Mesendoderm (in vitro differentiated cells): ENCODE measurements around the gene RTKN.

Experiments used
- DNase-seq: peaks from one replicate; pipeline ENCODE4 v3.0.0; 2013
- H2AK5ac ChIP-seq: 2 replicates; pipeline ENCODE4 v1.6.1; 2013; ENCODE audit warnings: low read length, inconsistent platforms
- H2BK120ac ChIP-seq: 2 replicates; pipeline ENCODE4 v1.6.1; 2013; ENCODE audit warnings: low read depth, mild to moderate bottlenecking, low read length, moderate library complexity, mixed read lengths
- H2BK15ac ChIP-seq: replicated peaks from 2 replicates; pipeline ENCODE4 v1.6.1; 2013; ENCODE audit warnings: low read depth, mild to moderate bottlenecking, moderate library complexity
- H2BK5ac ChIP-seq: 2 replicates; pipeline ENCODE4 v1.6.1; 2013; ENCODE audit warnings: low read length, inconsistent platforms
- H3K18ac ChIP-seq: 2 replicates; pipeline ENCODE4 v1.6.1; 2013; ENCODE audit warnings: mild to moderate bottlenecking, low read length, mixed read lengths
- H3K23ac ChIP-seq: one replicate; pipeline ENCODE4 v1.6.1; 2013; ENCODE audit warnings: low read length
- H3K27ac ChIP-seq: 2 replicates; pipeline ENCODE4 v1.5.1; 2013; ENCODE audit warnings: low read depth, mild to moderate bottlenecking, inconsistent platforms, low read length, moderate library complexity
- H3K27me3 ChIP-seq: 2 replicates; pipeline ENCODE4 v1.6.1; 2013; ENCODE audit warnings: low read length, control low read depth, mild to moderate bottlenecking, inconsistent platforms; ENCODE audit not compliant: insufficient read depth, poor library complexity
- H3K36me3 ChIP-seq: 2 replicates; pipeline ENCODE4 v1.6.1; 2013; ENCODE audit warnings: low read length, inconsistent platforms; ENCODE audit not compliant: control insufficient read depth, insufficient read depth
- H3K4ac ChIP-seq: one replicate; pipeline ENCODE4 v1.6.1; 2013; ENCODE audit warnings: low read depth, mild to moderate bottlenecking, low read length, moderate library complexity
- H3K4me1 ChIP-seq: 2 replicates; pipeline ENCODE4 v1.6.1; 2013; ENCODE audit warnings: low read depth, low read length, inconsistent platforms; ENCODE audit not compliant: control insufficient read depth
- H3K4me2 ChIP-seq: 2 replicates; pipeline ENCODE4 v1.6.1; 2013; ENCODE audit warnings: low read length
- H3K4me3 ChIP-seq: 2 replicates; pipeline ENCODE4 v1.5.1; 2013; ENCODE audit warnings: mild to moderate bottlenecking, low read length
- H3K56ac ChIP-seq: one replicate; pipeline ENCODE4 v1.6.1; 2013; ENCODE audit warnings: low read length
- H3K79me1 ChIP-seq: 2 replicates; pipeline ENCODE4 v1.6.1; 2013; ENCODE audit warnings: low read length, inconsistent platforms
- H3K79me2 ChIP-seq: 2 replicates; pipeline ENCODE4 v1.6.1; 2013; ENCODE audit warnings: mild to moderate bottlenecking, low read length; ENCODE audit not compliant: control insufficient read depth, insufficient read depth
- H3K9ac ChIP-seq: 2 replicates; pipeline ENCODE4 v1.6.1; 2013; ENCODE audit warnings: low read length, inconsistent platforms
- H4K5ac ChIP-seq: one replicate; pipeline ENCODE4 v1.6.1; 2013; ENCODE audit warnings: low read length
- H4K8ac ChIP-seq: one replicate; pipeline ENCODE4 v1.6.1; 2013; ENCODE audit warnings: low read depth, mild to moderate bottlenecking, control low read depth, low read length, moderate library complexity
- WGBS: extraction: QIAGEN DNeasy Blood & Tissue Kit; methylation state at CpG from one replicate; pipeline ENCODE4 v1.1.7; 2013; ENCODE audit warnings: low lambda C conversion rate, missing lambda C conversion rate; ENCODE audit not compliant: insufficient coverage; ENCODE audit errors: extremely low coverage; 5-methylcytosine and 5-hydroxymethylcytosine counted together

RTKN gene

GRCh38 chr2:74441170-74441689 is 507 bp downstream of the RTKN start:
- Histone ChIP-seq H3K18ac (peak overlapping the region; percentile 60), H3K4ac (peak overlapping the region; percentile 81), H4K8ac (no peak overlapping the region), H3K79me2 (peaks cover 43% of the 10 kb centered on the region), H2BK5ac (peak overlapping the region; percentile 81), H2BK15ac (no peak overlapping the region), H2AK5ac (no peak overlapping the region), H3K56ac (peak overlapping the region; percentile 99), H4K5ac (no peak overlapping the region), H3K27me3 (no peaks in the 10 kb centered on the region), H3K4me1 (peaks cover 18% of the 10 kb centered on the region), H3K4me3 (peak overlapping the region; percentile 85), H2BK120ac (no peak overlapping the region), H3K79me1 (peaks cover 27% of the 10 kb centered on the region), H3K23ac (peak overlapping the region; percentile 92), H3K27ac (peak overlapping the region; percentile 88), H3K36me3 (no peaks in the 10 kb centered on the region), H3K9ac (peak overlapping the region; percentile 96), H3K4me2 (peak overlapping the region; percentile 42)
- no CpG with 5 or more reads among the region's 33 CpGs for WGBS
- DNase-seq: no peak

GRCh38 chr2:74440378-74441169 is 1.2 kb downstream of the RTKN start:
- peak overlapping the region; percentile 82 for H2BK5ac ChIP-seq
- H3K9ac ChIP-seq: peak overlapping the region; percentile 96
- H3K27ac ChIP-seq: peak overlapping the region; percentile 88
- peaks cover 49% of the 10 kb centered on the region for H3K79me2 ChIP-seq
- H3K56ac ChIP-seq: peak overlapping the region; percentile 99
- H3K4ac ChIP-seq: peak overlapping the region; percentile 81
- no peak overlapping the region for H2BK120ac ChIP-seq
- DNase-seq: peak; percentile 96
- peaks cover 34% of the 10 kb centered on the region for H3K79me1 ChIP-seq
- H3K27me3 ChIP-seq: no peaks in the 10 kb centered on the region
- H2BK15ac ChIP-seq: no peak overlapping the region
- peak overlapping the region; percentile 59 for H3K23ac ChIP-seq
- H3K18ac ChIP-seq: peak overlapping the region; percentile 88
- H3K36me3 ChIP-seq: no peaks in the 10 kb centered on the region
- H4K8ac ChIP-seq: no peak overlapping the region
- peak overlapping the region; percentile 87 for H3K4me3 ChIP-seq
- H4K5ac ChIP-seq: no peak overlapping the region
- peak overlapping the region; percentile 82 for H3K4me2 ChIP-seq
- no CpG with 5 or more reads among the region's 45 CpGs for WGBS
- peaks cover 18% of the 10 kb centered on the region for H3K4me1 ChIP-seq
- H2AK5ac ChIP-seq: no peak overlapping the region

GRCh38 chr2:74439803-74440377 is 1.8 kb downstream of the RTKN start:
- H3K79me1 ChIP-seq: peaks cover 38% of the 10 kb centered on the region
- H3K36me3 ChIP-seq: no peaks in the 10 kb centered on the region
- peak overlapping the region; percentile 35 for H3K18ac ChIP-seq
- peak overlapping the region; percentile 99 for H3K56ac ChIP-seq
- peak overlapping the region; percentile 88 for H3K27ac ChIP-seq
- no peak overlapping the region for H4K8ac ChIP-seq
- H2BK5ac ChIP-seq: peak overlapping the region; percentile 82
- peak overlapping the region; percentile 82 for H3K4me2 ChIP-seq
- no CpG with 5 or more reads among the region's 14 CpGs for WGBS
- H3K27me3 ChIP-seq: no peaks in the 10 kb centered on the region
- H4K5ac ChIP-seq: no peak overlapping the region
- no peak for DNase-seq
- H3K4me1 ChIP-seq: peaks cover 18% of the 10 kb centered on the region
- peak overlapping the region; percentile 87 for H3K4me3 ChIP-seq
- peaks cover 53% of the 10 kb centered on the region for H3K79me2 ChIP-seq
- H3K4ac ChIP-seq: no peak overlapping the region
- H3K9ac ChIP-seq: peak overlapping the region; percentile 96
- peak overlapping the region; percentile 59 for H3K23ac ChIP-seq
- H2BK15ac ChIP-seq: no peak overlapping the region
- H2BK120ac ChIP-seq: no peak overlapping the region
- peak overlapping the region; percentile 18 for H2AK5ac ChIP-seq

GRCh38 chr2:74439373-74439772 is 2.4 kb downstream of the RTKN start:
- Histone ChIP-seq H3K4me3 (no peak overlapping the region), H3K79me2 (peaks cover 56% of the 10 kb centered on the region), H4K5ac (no peak overlapping the region), H3K18ac (no peak overlapping the region), H3K36me3 (no peaks in the 10 kb centered on the region), H4K8ac (no peak overlapping the region), H3K4me2 (peak overlapping the region; percentile 82), H2BK120ac (no peak overlapping the region), H3K9ac (peak overlapping the region; percentile 96), H3K4ac (no peak overlapping the region), H3K27ac (no peak overlapping the region), H3K27me3 (no peaks in the 10 kb centered on the region), H2AK5ac (no peak overlapping the region), H2BK5ac (no peak overlapping the region), H3K56ac (peak overlapping the region; percentile 99), H2BK15ac (no peak overlapping the region), H3K4me1 (peaks cover 18% of the 10 kb centered on the region), H3K23ac (peak overlapping the region; percentile 48), H3K79me1 (peaks cover 40% of the 10 kb centered on the region)
- DNase-seq: no peak
- no CpG with 5 or more reads among the region's 3 CpGs for WGBS

GRCh38 chr2:74438248-74438647 is 3.5 kb downstream of the RTKN start:
- no peak overlapping the region for H2AK5ac ChIP-seq
- H2BK5ac ChIP-seq: no peak overlapping the region
- H3K4ac ChIP-seq: no peak overlapping the region
- H4K8ac ChIP-seq: no peak overlapping the region
- H3K4me1 ChIP-seq: peaks cover 18% of the 10 kb centered on the region
- no peaks in the 10 kb centered on the region for H3K36me3 ChIP-seq
- H3K18ac ChIP-seq: no peak overlapping the region
- no peak overlapping the region for H3K4me2 ChIP-seq
- H3K23ac ChIP-seq: no peak overlapping the region
- no peaks in the 10 kb centered on the region for H3K27me3 ChIP-seq
- no peak for DNase-seq
- no peak overlapping the region for H2BK15ac ChIP-seq
- peaks cover 40% of the 10 kb centered on the region for H3K79me1 ChIP-seq
- H3K56ac ChIP-seq: no peak overlapping the region
- peaks cover 56% of the 10 kb centered on the region for H3K79me2 ChIP-seq
- H4K5ac ChIP-seq: no peak overlapping the region
- WGBS: no CpG with 5 or more reads among the region's 1 CpG
- no peak overlapping the region for H3K27ac ChIP-seq
- no peak overlapping the region for H3K9ac ChIP-seq
- no peak overlapping the region for H2BK120ac ChIP-seq
- no peak overlapping the region for H3K4me3 ChIP-seq
